Esophagus squamous epithelium (tissue), 4 donors: ENCODE data around the gene ZHX3.

Source experiments
- CTCF ChIP-seq, 6 experiments: fragments of 450-650 bp in 4 of 6; fragments of 200-600 bp in 2 of 6; sonication (generic) in 2 of 6; IDR thresholded peaks; one replicate each; pipeline ENCODE4 v1.5.1; 2016 to 2019; ENCODE audit warnings: antibody characterized with exemption in 6 of 6, mild to moderate bottlenecking in 4 of 6, moderate library complexity in 4 of 6
- POLR2A ChIP-seq, 4 donors: fragments of 450-650 bp; IDR thresholded peaks; one replicate each; pipeline ENCODE4 v1.6.1; 2017; ENCODE audit warnings: antibody characterized with exemption in 4 of 4, mild to moderate bottlenecking in 4 of 4, moderate library complexity in 3 of 4

- TF ChIP-seq CTCF (IDR thresholded peaks at IDR 0.05) (no peak), POLR2A (IDR thresholded peaks at IDR 0.05) (no peak)
Measured at GRCh38 chr20:41167481-41168253, 149.9 kb downstream of the ZHX3 start.
